OCI-M2 (cell line): Measurements from ENCODE around the gene CAP2.
"Not testable (repeated sequence)": the region's sequence is repeated elsewhere in the genome, so short reads cannot be mapped to it uniquely, and the experiment has no call there.

Experiments used
- DNase-seq: peaks from one replicate; lab custom pipeline; 2025; ENCODE audit not compliant: unreplicated experiment; lab: John Stamatoyannopoulos, UW

CAP2 gene

GRCh38 chr6:17395112-17395511, 1.7 kb downstream of the CAP2 start:
- no peak for DNase-seq

- no peak for DNase-seq
These were observed 2.9 kb downstream of the CAP2 start for GRCh38 chr6:17396256-17396655.

- no peak for DNase-seq
These were observed 4.4 kb downstream of the CAP2 start for GRCh38 chr6:17397764-17398194.

GRCh38 chr6:17405181-17405943, 12.0 kb downstream of the CAP2 start:
- DNase-seq: not testable (repeated sequence)

GRCh38 chr6:17405944-17406245, 12.5 kb downstream of the CAP2 start:
- DNase-seq: no peak

GRCh38 chr6:17408081-17408480, 14.7 kb downstream of the CAP2 start:
- DNase-seq: no peak

- DNase-seq: no peak
These were observed 16.9 kb downstream of the CAP2 start for GRCh38 chr6:17410281-17410680.

GRCh38 chr6:17413313-17413750, 19.9 kb downstream of the CAP2 start:
- DNase-seq: no peak

GRCh38 chr6:17414395-17414794, 21.0 kb downstream of the CAP2 start:
- DNase-seq: not testable (repeated sequence)

GRCh38 chr6:17415321-17415720, 21.9 kb downstream of the CAP2 start:
- DNase-seq: no peak

GRCh38 chr6:17416806-17417205, 23.4 kb downstream of the CAP2 start:
- DNase-seq: no peak

- DNase-seq: no peak
These were observed 24.4 kb downstream of the CAP2 start for GRCh38 chr6:17417817-17418216.

- DNase-seq: no peak
These were observed 25.1 kb downstream of the CAP2 start for GRCh38 chr6:17418281-17419188.

GRCh38 chr6:17419189-17419575, 25.8 kb downstream of the CAP2 start:
- no peak for DNase-seq

GRCh38 chr6:17420368-17420767, 27.0 kb downstream of the CAP2 start:
- no peak for DNase-seq

GRCh38 chr6:17421406-17421805, 28.0 kb downstream of the CAP2 start:
- no peak for DNase-seq

GRCh38 chr6:17423026-17423425, 29.6 kb downstream of the CAP2 start:
- no peak for DNase-seq

GRCh38 chr6:17427062-17427461, 33.7 kb downstream of the CAP2 start:
- DNase-seq: no peak

- no peak for DNase-seq
These were observed 34.2 kb downstream of the CAP2 start for GRCh38 chr6:17427617-17428016.

GRCh38 chr6:17428595-17429120, 35.3 kb downstream of the CAP2 start:
- not testable (repeated sequence) for DNase-seq

GRCh38 chr6:17429383-17430061, 36.1 kb downstream of the CAP2 start:
- DNase-seq: no peak
